ENCODE measurements around the gene ASCL3.

ASCL3 gene

DNA sequence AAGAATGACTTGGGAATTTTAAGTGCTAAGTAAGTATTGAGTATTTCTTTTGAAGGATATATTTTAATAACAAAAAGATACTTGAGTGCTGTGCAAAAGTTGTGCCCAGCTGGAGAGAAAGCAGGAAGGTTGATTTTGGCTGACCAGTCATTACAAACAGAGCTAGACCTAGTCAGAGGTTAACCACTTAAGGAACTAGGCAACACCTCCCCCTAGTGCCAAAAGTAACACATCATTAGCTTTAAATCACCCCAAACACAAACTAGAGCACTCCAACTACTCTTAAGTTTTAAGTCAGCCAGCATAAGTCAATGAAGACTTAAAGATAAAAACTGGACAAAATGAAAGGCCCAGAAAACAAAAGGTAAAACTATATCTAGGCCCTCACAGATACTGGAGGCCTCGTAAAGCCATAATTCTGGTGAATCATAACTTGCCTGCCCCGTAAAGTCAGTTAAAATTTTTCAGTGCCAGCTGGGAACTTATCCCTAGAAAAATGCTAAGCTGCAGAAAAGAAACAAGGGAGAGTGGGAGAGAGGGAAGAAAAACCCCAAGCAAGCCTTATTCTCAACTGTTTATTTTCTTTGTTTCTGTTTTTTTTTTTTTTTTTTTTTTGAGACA, 16.8 kb upstream of the ASCL3 start:
- no peak for TF ChIP-seq CTCF (IDR thresholded peaks at IDR 0.05)
- Histone ChIP-seq H3K27me3 (no peaks in the 10 kb centered on the region), H3K4me1 (ENCODE audit: control insufficient read depth in 1 of 2, insufficient read depth in 1 of 2, low read depth in 1 of 2, low read length in 1 of 2) (peaks cover 16% of the 10 kb centered on the region in 2 experiments), H3K27ac (no peak overlapping the region), H3K4me3 (ENCODE audit: low read depth in 1 of 2, low read length in 1 of 2) (no peak overlapping the region), H3K36me3 (peaks cover 19% of the 10 kb centered on the region), H3K9me3 (no peaks in the 10 kb centered on the region)

DNA sequence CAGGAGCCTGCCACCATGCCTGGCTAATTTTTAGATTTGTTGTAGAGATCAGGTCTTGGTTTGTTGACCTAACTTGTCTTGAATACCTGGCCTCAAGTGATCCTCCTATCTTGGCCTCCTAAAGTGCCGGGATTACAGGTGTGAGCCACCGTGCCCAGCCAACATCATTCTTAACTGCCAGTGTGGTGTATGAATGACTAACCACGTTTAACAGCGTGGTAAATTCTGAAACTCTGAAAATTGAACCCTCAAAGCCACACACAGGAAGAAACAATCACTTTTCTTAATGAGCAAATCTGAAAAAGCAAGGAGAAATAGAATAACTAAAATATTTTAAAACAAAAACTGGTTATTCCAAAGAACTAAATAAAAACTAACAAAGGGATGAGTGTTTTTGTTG, 14.0 kb upstream of the ASCL3 start:
- H3K36me3 ChIP-seq, result peaks cover 42% of the 10 kb centered on the region
- TF ChIP-seq CTCF (IDR thresholded peaks at IDR 0.05), result no peak
- H3K4me1 ChIP-seq (ENCODE audit: control insufficient read depth in 1 of 2, insufficient read depth in 1 of 2, low read depth in 1 of 2, low read length in 1 of 2), result no peaks in the 10 kb centered on the region
- H3K4me3 ChIP-seq (ENCODE audit: low read depth in 1 of 2, low read length in 1 of 2), result no peak overlapping the region
- no peaks in the 10 kb centered on the region for H3K9me3 ChIP-seq
- H3K27me3 ChIP-seq, result no peaks in the 10 kb centered on the region
- no peak overlapping the region for H3K27ac ChIP-seq

DNA sequence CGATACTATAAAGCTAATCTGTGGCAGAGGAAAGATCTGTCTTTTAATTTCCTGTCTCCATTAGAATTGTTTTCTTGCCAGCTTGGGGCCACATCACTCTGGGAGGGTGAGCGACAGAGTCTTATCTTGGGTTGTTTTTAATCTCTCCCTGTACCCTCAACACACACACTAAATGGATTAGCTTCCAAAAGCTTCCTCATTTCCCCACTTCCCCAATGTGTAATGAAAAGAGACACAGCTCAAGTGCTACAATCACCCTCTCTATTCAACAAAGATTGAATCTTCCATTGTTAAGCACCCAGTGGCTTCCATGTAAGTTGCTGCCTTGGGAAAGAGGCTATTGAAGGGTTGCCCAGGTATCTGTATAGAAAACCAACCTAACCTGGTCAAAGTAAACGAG, 6.1 kb upstream of the ASCL3 start:
- no peak overlapping the region for H3K27ac ChIP-seq
- H3K9me3 ChIP-seq, result no peaks in the 10 kb centered on the region
- no peaks in the 10 kb centered on the region for H3K27me3 ChIP-seq
- no peak overlapping the region for H3K4me3 ChIP-seq (ENCODE audit: low read depth in 1 of 2, low read length in 1 of 2)
- no peaks in the 10 kb centered on the region for H3K4me1 ChIP-seq (ENCODE audit: control insufficient read depth in 1 of 2, insufficient read depth in 1 of 2, low read depth in 1 of 2, low read length in 1 of 2)
- no peak for TF ChIP-seq CTCF (IDR thresholded peaks at IDR 0.05)
- H3K36me3 ChIP-seq, result peaks cover 44% of the 10 kb centered on the region

GRCh38 chr11:8947230-8947943, 4.6 kb upstream of the ASCL3 start:
- Histone ChIP-seq H3K9me3 (no peaks in the 10 kb centered on the region), H3K4me1 (ENCODE audit: control insufficient read depth in 1 of 2, insufficient read depth in 1 of 2, low read depth in 1 of 2, low read length in 1 of 2) (no peaks in the 10 kb centered on the region), H3K27me3 (no peaks in the 10 kb centered on the region), H3K36me3 (peaks cover 30% of the 10 kb centered on the region), H3K4me3 (ENCODE audit: low read depth in 1 of 2, low read length in 1 of 2) (no peak overlapping the region), H3K27ac (no peak overlapping the region)
- no peak for TF ChIP-seq CTCF (IDR thresholded peaks at IDR 0.05)

GRCh38 chr11:8941341-8942103, 1.3 kb downstream of the ASCL3 start:
- Histone ChIP-seq H3K36me3 (no peaks in the 10 kb centered on the region), H3K4me3 (ENCODE audit: low read depth in 1 of 2, low read length in 1 of 2) (no peak overlapping the region), H3K27me3 (no peaks in the 10 kb centered on the region), H3K4me1 (ENCODE audit: control insufficient read depth in 1 of 2, insufficient read depth in 1 of 2, low read depth in 1 of 2, low read length in 1 of 2) (no peaks in the 10 kb centered on the region), H3K9me3 (no peaks in the 10 kb centered on the region), H3K27ac (no peak overlapping the region)
- no peak for TF ChIP-seq CTCF (IDR thresholded peaks at IDR 0.05)
